PC-3 (cell line): ENCODE results near the gene MOB3A.

Source experiments
- CTCF ChIP-seq: fragments of 300-600 bp; sonication (generic); conservative IDR thresholded peaks from 2 replicates; pipeline ENCODE4 v1.5.1; 2017; ENCODE audit warnings: antibody characterized with exemption, low read depth, mild to moderate bottlenecking, low read length
- EZH2 ChIP-seq: fragments of 300-600 bp; sonication (generic); IDR thresholded peaks from one replicate; pipeline ENCODE4 v1.6.1; 2017; ENCODE audit warnings: antibody characterized with exemption, mild to moderate bottlenecking, low read length; ENCODE audit not compliant: unreplicated experiment
- EZH2phosphoT487 ChIP-seq: fragments of 300-600 bp; sonication (generic); IDR thresholded peaks from 2 replicates; pipeline ENCODE4 v1.6.1; 2018; ENCODE audit warnings: mild to moderate bottlenecking, antibody characterized with exemption, low read length, borderline replicate concordance

GRCh38 chr19:2108251-2109016, 12.3 kb upstream of the MOB3A start:
- TF ChIP-seq CTCF (no peak), EZH2 (no peak), EZH2phosphoT487 (no peak)
